HAP-1 (cell line): ENCODE data around the gene ARHGEF11.

ENCODE experiments used
- DNase-seq, 2 experiments: peaks; one replicate each; pipeline ENCODE4 v3.0.0-alpha.2; 2016 to 2020; ENCODE audit warnings: low spot score in 2 of 2
- H3K27me3 ChIP-seq: fragments of 250-450 bp; sonication (Bioruptor Pico); 2 replicates; pipeline ENCODE4 v1.5.1; 2020; ENCODE audit warnings: low read depth, mild to moderate bottlenecking, moderate library complexity
- H3K36me3 ChIP-seq: fragments of 250-450 bp; sonication (Bioruptor Pico); replicated peaks from 2 replicates; pipeline ENCODE4 v1.5.1; 2020; ENCODE audit warnings: mild to moderate bottlenecking
- H3K4me1 ChIP-seq: fragments of 250-450 bp; sonication (Bioruptor Pico); 2 replicates; pipeline ENCODE4 v1.5.1; 2020; ENCODE audit warnings: mild to moderate bottlenecking
- H3K4me3 ChIP-seq: fragments of 250-450 bp; sonication (Bioruptor Pico); 2 replicates; pipeline ENCODE4 v1.5.1; 2020; ENCODE audit warnings: mild to moderate bottlenecking, moderate library complexity
- H3K9me3 ChIP-seq: fragments of 250-450 bp; sonication (Bioruptor Pico); 2 replicates; pipeline ENCODE4 v1.5.1; 2020; ENCODE audit warnings: mild to moderate bottlenecking, moderate library complexity
- in situ Hi-C: fragments of 300-500 bp; cut with MboI; formaldehyde crosslinking; loops from 3 replicates; pipeline ENCODE4 v1.14.3; 2020; ENCODE audit warnings: low sequenced_read_pairs, inconsistent platforms, mixed read lengths

The ARHGEF11 gene

GRCh38 chr1:156973417-156973816, 72.1 kb downstream of the ARHGEF11 start:
- DNase-seq: no peak
- Histone ChIP-seq H3K4me1 (peaks cover 13% of the 10 kb centered on the region), H3K4me3 (no peak overlapping the region), H3K36me3 (peaks cover 38% of the 10 kb centered on the region), H3K27me3 (no peaks in the 10 kb centered on the region), H3K9me3 (no peaks in the 10 kb centered on the region)
- in situ Hi-C loops: no loop called here

- in situ Hi-C loops: no loop called here
- peaks cover 3% of the 10 kb centered on the region for H3K4me1 ChIP-seq
- H3K36me3 ChIP-seq: peaks cover 28% of the 10 kb centered on the region
- H3K4me3 ChIP-seq: no peak overlapping the region
- DNase-seq: no peak
- no peaks in the 10 kb centered on the region for H3K27me3 ChIP-seq
- no peaks in the 10 kb centered on the region for H3K9me3 ChIP-seq
These were observed 75.5 kb downstream of the ARHGEF11 start for GRCh38 chr1:156970017-156970416.

GRCh38 chr1:156969496-156969895, 76.0 kb downstream of the ARHGEF11 start:
- no peak overlapping the region for H3K4me3 ChIP-seq
- DNase-seq: no peak
- in situ Hi-C loops: no loop called here
- H3K9me3 ChIP-seq: no peaks in the 10 kb centered on the region
- peaks cover 23% of the 10 kb centered on the region for H3K36me3 ChIP-seq
- H3K27me3 ChIP-seq: no peaks in the 10 kb centered on the region
- no peaks in the 10 kb centered on the region for H3K4me1 ChIP-seq

GRCh38 chr1:156964441-156964840, 81.1 kb downstream of the ARHGEF11 start:
- in situ Hi-C loops: no loop called here
- Histone ChIP-seq H3K36me3 (peaks cover 40% of the 10 kb centered on the region), H3K9me3 (no peaks in the 10 kb centered on the region), H3K4me3 (no peak overlapping the region), H3K4me1 (no peaks in the 10 kb centered on the region), H3K27me3 (no peaks in the 10 kb centered on the region)
- no peak for DNase-seq

GRCh38 chr1:156963621-156964020, 81.9 kb downstream of the ARHGEF11 start:
- Histone ChIP-seq H3K27me3 (no peaks in the 10 kb centered on the region), H3K36me3 (peaks cover 40% of the 10 kb centered on the region), H3K9me3 (no peaks in the 10 kb centered on the region), H3K4me3 (no peak overlapping the region), H3K4me1 (no peaks in the 10 kb centered on the region)
- no peak for DNase-seq
- in situ Hi-C loops: no loop called here

- Histone ChIP-seq H3K9me3 (no peaks in the 10 kb centered on the region), H3K27me3 (no peaks in the 10 kb centered on the region), H3K4me1 (no peaks in the 10 kb centered on the region), H3K4me3 (no peak overlapping the region), H3K36me3 (peaks cover 41% of the 10 kb centered on the region)
- in situ Hi-C loops: no loop called here
- DNase-seq: no peak
These were observed 83.8 kb downstream of the ARHGEF11 start for GRCh38 chr1:156961709-156962108.

GRCh38 chr1:156959925-156960324, 85.6 kb downstream of the ARHGEF11 start:
- H3K27me3 ChIP-seq: no peaks in the 10 kb centered on the region
- H3K36me3 ChIP-seq: peaks cover 53% of the 10 kb centered on the region
- in situ Hi-C loops: no loop called here

GRCh38 chr1:156959414-156959813, 86.1 kb downstream of the ARHGEF11 start:
- no peak for DNase-seq
- no peaks in the 10 kb centered on the region for H3K9me3 ChIP-seq
- no peaks in the 10 kb centered on the region for H3K27me3 ChIP-seq
- no peak overlapping the region for H3K4me3 ChIP-seq
- H3K4me1 ChIP-seq: no peaks in the 10 kb centered on the region
- in situ Hi-C loops: no loop called here
- H3K36me3 ChIP-seq: peaks cover 57% of the 10 kb centered on the region

More at GRCh38 chr1:156959925-156960324, 85.6 kb downstream of the ARHGEF11 start:
- no peak for DNase-seq
- Histone ChIP-seq H3K4me1 (no peaks in the 10 kb centered on the region), H3K9me3 (no peaks in the 10 kb centered on the region), H3K4me3 (no peak overlapping the region)

GRCh38 chr1:156958247-156958714, 87.3 kb downstream of the ARHGEF11 start:
- Histone ChIP-seq H3K4me3 (no peak overlapping the region), H3K36me3 (peaks cover 55% of the 10 kb centered on the region), H3K27me3 (no peaks in the 10 kb centered on the region), H3K4me1 (no peaks in the 10 kb centered on the region), H3K9me3 (no peaks in the 10 kb centered on the region)
- no peak for DNase-seq
- in situ Hi-C loops: no loop called here

- H3K27me3 ChIP-seq: no peaks in the 10 kb centered on the region
- no peak for DNase-seq
- no peaks in the 10 kb centered on the region for H3K9me3 ChIP-seq
- H3K36me3 ChIP-seq: peaks cover 51% of the 10 kb centered on the region
- in situ Hi-C loops: no loop called here
- no peak overlapping the region for H3K4me3 ChIP-seq
- H3K4me1 ChIP-seq: no peaks in the 10 kb centered on the region
These were observed 87.9 kb downstream of the ARHGEF11 start for GRCh38 chr1:156957634-156958033.

GRCh38 chr1:156956333-156956732, 89.2 kb downstream of the ARHGEF11 start:
- in situ Hi-C loops: no loop called here
- H3K27me3 ChIP-seq: no peaks in the 10 kb centered on the region
- H3K4me3 ChIP-seq: no peak overlapping the region
- no peaks in the 10 kb centered on the region for H3K4me1 ChIP-seq
- no peaks in the 10 kb centered on the region for H3K9me3 ChIP-seq
- peaks cover 44% of the 10 kb centered on the region for H3K36me3 ChIP-seq
- DNase-seq: no peak

GRCh38 chr1:156953571-156953970, 92.0 kb downstream of the ARHGEF11 start:
- in situ Hi-C loops: no loop called here
- no peak overlapping the region for H3K4me3 ChIP-seq
- H3K4me1 ChIP-seq: no peaks in the 10 kb centered on the region
- H3K27me3 ChIP-seq: no peaks in the 10 kb centered on the region
- no peak for DNase-seq
- H3K9me3 ChIP-seq: no peaks in the 10 kb centered on the region
- peaks cover 35% of the 10 kb centered on the region for H3K36me3 ChIP-seq

- Histone ChIP-seq H3K4me3 (no peak overlapping the region), H3K27me3 (no peaks in the 10 kb centered on the region), H3K36me3 (peaks cover 37% of the 10 kb centered on the region), H3K4me1 (no peaks in the 10 kb centered on the region), H3K9me3 (no peaks in the 10 kb centered on the region)
- in situ Hi-C loops: no loop called here
- no peak for DNase-seq
These were observed 94.2 kb downstream of the ARHGEF11 start for GRCh38 chr1:156951371-156951770.

- in situ Hi-C loops: no loop called here
- Histone ChIP-seq H3K36me3 (peaks cover 37% of the 10 kb centered on the region), H3K9me3 (no peaks in the 10 kb centered on the region), H3K4me1 (no peaks in the 10 kb centered on the region), H3K27me3 (no peaks in the 10 kb centered on the region), H3K4me3 (no peak overlapping the region)
- DNase-seq: no peak
These were observed 96.4 kb downstream of the ARHGEF11 start for GRCh38 chr1:156949127-156949526.

GRCh38 chr1:156948708-156949107, 96.8 kb downstream of the ARHGEF11 start:
- Histone ChIP-seq H3K4me3 (no peak overlapping the region), H3K9me3 (no peaks in the 10 kb centered on the region), H3K4me1 (no peaks in the 10 kb centered on the region), H3K36me3 (peaks cover 40% of the 10 kb centered on the region), H3K27me3 (no peaks in the 10 kb centered on the region)
- DNase-seq: no peak
- in situ Hi-C loops: no loop called here
